ENCODE measurements around the gene GOLGA6L7.

DNA sequence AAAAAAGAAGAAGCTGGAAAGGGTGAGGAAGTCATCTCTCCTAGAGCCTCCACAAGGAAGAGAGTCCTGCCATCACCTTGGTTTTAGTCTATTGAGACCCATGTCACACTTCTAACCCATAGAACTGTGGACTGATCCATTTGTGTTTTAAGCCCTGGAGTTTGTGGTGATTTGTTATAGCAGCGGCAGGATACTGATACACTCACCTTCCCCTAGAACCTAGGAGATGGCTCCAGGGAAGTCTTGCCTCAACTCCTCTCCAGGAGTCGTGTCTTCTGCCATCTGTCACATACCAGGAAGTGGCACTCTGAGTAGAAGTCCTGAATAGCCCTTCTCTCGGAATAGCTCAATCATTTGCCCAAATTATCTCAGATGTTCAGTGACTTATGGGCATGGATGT, 22.7 kb upstream of the GOLGA6L7 start:
- TF ChIP-seq, protein P1, sequence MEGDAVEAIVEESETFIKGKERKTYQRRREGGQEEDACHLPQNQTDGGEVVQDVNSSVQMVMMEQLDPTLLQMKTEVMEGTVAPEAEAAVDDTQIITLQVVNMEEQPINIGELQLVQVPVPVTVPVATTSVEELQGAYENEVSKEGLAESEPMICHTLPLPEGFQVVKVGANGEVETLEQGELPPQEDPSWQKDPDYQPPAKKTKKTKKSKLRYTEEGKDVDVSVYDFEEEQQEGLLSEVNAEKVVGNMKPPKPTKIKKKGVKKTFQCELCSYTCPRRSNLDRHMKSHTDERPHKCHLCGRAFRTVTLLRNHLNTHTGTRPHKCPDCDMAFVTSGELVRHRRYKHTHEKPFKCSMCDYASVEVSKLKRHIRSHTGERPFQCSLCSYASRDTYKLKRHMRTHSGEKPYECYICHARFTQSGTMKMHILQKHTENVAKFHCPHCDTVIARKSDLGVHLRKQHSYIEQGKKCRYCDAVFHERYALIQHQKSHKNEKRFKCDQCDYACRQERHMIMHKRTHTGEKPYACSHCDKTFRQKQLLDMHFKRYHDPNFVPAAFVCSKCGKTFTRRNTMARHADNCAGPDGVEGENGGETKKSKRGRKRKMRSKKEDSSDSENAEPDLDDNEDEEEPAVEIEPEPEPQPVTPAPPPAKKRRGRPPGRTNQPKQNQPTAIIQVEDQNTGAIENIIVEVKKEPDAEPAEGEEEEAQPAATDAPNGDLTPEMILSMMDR (IDR thresholded peaks at IDR 0.05) = no peak
- TF ChIP-seq, protein P2, sequence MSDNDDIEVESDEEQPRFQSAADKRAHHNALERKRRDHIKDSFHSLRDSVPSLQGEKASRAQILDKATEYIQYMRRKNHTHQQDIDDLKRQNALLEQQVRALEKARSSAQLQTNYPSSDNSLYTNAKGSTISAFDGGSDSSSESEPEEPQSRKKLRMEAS (IDR thresholded peaks at IDR 0.05) = no peak
- TF ChIP-seq NFE2L2 (conservative IDR thresholded peaks at IDR 0.05; ENCODE audit: low read length) (no peak), SMC3 (IDR thresholded peaks at IDR 0.05) (no peak), JUN (IDR thresholded peaks at IDR 0.05) (no peak), CEBPB (IDR thresholded peaks at IDR 0.05) (no peak), RFX5 (IDR thresholded peaks at IDR 0.05) (no peak), PHF8 (IDR thresholded peaks at IDR 0.05; ENCODE audit: borderline replicate concordance, low read depth) (no peak)
